Psoas muscle (tissue), 8 donors: ENCODE results near the gene TRNP1. TPM values are rescaled to one million over a fixed set of nuclear protein-coding genes. Genes with fewer than 3 reads are reported as not detected.
A peak's percentile ranks its signal among the peaks of the same experiment; 100 is the strongest.

Experiments
- ATAC-seq, 4 donors: fragments of 200-7000 bp; cut with Tn5 transposase; one replicate each; pipeline ENCODE4 v1.9.1; 2020; ENCODE audit warnings: moderate library complexity in 3 of 4, mild to moderate bottlenecking in 2 of 4
- DNase-seq, 2 donors: peaks; one replicate each; pipeline ENCODE4 v3.0.0-alpha.2; 2020
- H3K27ac ChIP-seq: fragments of 200-600 bp; one replicate; pipeline ENCODE4 v1.8.0; 2022
- H3K27me3 ChIP-seq, 3 donors: fragments of 200-600 bp in 1 of 3; one replicate each; pipeline versions ENCODE4 v1.6.1 to v1.8.0; 2013 to 2022; ENCODE audit warnings: low read length in 2 of 3, mild to moderate bottlenecking in 2 of 3, moderate library complexity in 1 of 3; ENCODE audit not compliant: insufficient read depth in 3 of 3
- H3K36me3 ChIP-seq, 2 donors: fragments of 200-600 bp in 1 of 2; one replicate each; pipeline versions ENCODE4 v1.6.1 to v1.8.0; 2013 to 2022; ENCODE audit warnings: low read depth in 1 of 2, mild to moderate bottlenecking in 1 of 2, moderate library complexity in 1 of 2; ENCODE audit not compliant: insufficient read depth in 1 of 2
- H3K4me1 ChIP-seq: fragments of 200-600 bp; one replicate; pipeline ENCODE4 v1.8.0; 2022
- H3K4me3 ChIP-seq: fragments of 200-600 bp; one replicate; pipeline ENCODE4 v1.8.0; 2022; ENCODE audit warnings: mild to moderate bottlenecking
- H3K9me3 ChIP-seq: fragments of 200-600 bp; one replicate; pipeline ENCODE4 v1.8.0; 2022
- WGBS, 3 donors: extraction: QIAGEN DNeasy Blood & Tissue Kit; methylation state at CpG; one replicate each; pipeline versions ENCODE4 v1.1.6 to v1.1.7; 2013; 5-methylcytosine and 5-hydroxymethylcytosine counted together
- intact Hi-C, 2 donors: fragments of 100-400 bp; cut with DNase I; formaldehyde crosslinking; loops; one replicate each; pipeline versions ENCODE4 v1.11.0 to v1.14.2; 2022
- polyA plus RNA-seq, 3 donors: library from polyadenylated mRNA; stranded (reverse); fragments of 200-250 nt; gene quantifications; one replicate each; pipeline ENCODE4 v1.2.3, GENCODE V29; 2013
- total RNA-seq, 4 donors: library from RNA; stranded (reverse); fragmentation: NEBNext Ultra II Directional in 2 of 4; extraction: Animal tissue kit (Norgen Biotek cat#: 25700) in 2 of 4; gene quantifications; one replicate each; pipeline versions ENCODE4 v1.2.1 to v1.2.4, GENCODE V29; 2021 to 2023
- TF ChIP-seq, protein P1 (sequence below): fragments of 200-600 bp; IDR thresholded peaks from one replicate; pipeline ENCODE4 v1.8.0; 2022; ENCODE audit warnings: antibody characterized with exemption
- donor health status: healthy with polysubstance abuse.
- donor health status: DM: no; HTN: no; CAD: no; lungs with moderate emphysema.
- donor health status: Bipolar disorder and iron deficiency.
- donor health status: healthy.
- donor health status: DM: yes; HTN: yes; CAD: no.
- donor health status: DM: no; HTN: no; CAD: no.
- donor health status: DM: no; HTN: no; CAD: no.
- donor health status: DM: yes; HTN: yes; CAD: no.

Gene TRNP1
- total and polyA plus RNA-seq, 7 donors: 0.84 to 3.8 (median 1.6) TPM

DNA sequence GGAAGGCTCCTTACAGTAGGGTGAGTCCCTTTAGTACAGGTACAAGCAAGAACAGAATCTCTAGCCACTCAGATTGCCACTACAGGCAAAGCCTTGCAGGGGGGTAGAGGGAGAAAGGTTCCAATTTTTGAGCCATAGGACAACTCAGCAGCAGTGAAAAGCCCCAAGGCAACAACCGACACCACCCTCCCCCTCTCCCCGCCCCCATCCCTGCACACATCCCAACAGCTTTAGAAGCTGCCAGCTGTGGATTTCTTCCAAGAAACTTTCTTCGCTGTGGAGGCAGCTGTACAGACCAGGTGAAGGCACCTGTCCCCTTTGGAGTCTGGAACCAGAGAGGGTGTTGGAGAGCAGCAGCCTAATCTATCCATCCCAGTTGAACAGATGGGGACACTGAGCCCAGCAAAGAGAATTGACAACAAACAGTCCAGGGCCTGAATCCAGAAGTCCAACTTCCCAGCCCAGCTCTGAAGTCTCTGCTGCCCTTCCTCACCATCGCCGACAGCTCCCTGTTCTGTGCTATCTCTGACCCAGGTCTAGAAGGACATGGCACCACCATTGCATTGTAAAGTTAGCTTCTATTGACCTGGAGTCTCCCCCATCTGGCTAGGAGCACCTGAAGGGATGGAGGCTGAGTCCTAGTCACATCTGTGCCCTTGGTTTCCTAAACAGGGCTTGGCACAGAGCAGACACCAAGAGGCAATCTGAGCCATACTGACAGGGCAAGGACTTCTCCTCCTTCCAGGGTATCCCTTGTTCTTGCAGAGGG lies 16.9 kb downstream of the TRNP1 start:
- DNase-seq: no peak
- Histone ChIP-seq H3K36me3 (no peaks in the 10 kb centered on the region), H3K27me3 (no peaks in the 10 kb centered on the region), H3K4me3 (peak overlapping the region; percentile 18), H3K27ac (no peak overlapping the region), H3K4me1 (peaks cover 9% of the 10 kb centered on the region), H3K9me3 (no peaks in the 10 kb centered on the region)
- TF ChIP-seq, protein P1, sequence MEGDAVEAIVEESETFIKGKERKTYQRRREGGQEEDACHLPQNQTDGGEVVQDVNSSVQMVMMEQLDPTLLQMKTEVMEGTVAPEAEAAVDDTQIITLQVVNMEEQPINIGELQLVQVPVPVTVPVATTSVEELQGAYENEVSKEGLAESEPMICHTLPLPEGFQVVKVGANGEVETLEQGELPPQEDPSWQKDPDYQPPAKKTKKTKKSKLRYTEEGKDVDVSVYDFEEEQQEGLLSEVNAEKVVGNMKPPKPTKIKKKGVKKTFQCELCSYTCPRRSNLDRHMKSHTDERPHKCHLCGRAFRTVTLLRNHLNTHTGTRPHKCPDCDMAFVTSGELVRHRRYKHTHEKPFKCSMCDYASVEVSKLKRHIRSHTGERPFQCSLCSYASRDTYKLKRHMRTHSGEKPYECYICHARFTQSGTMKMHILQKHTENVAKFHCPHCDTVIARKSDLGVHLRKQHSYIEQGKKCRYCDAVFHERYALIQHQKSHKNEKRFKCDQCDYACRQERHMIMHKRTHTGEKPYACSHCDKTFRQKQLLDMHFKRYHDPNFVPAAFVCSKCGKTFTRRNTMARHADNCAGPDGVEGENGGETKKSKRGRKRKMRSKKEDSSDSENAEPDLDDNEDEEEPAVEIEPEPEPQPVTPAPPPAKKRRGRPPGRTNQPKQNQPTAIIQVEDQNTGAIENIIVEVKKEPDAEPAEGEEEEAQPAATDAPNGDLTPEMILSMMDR: no peak
- 58 to 78% (median 67%) methylated on average over 5 of the region's 5 CpGs for WGBS, 3 donors
- no peak for ATAC-seq
- intact Hi-C loops: no loop called here

DNA sequence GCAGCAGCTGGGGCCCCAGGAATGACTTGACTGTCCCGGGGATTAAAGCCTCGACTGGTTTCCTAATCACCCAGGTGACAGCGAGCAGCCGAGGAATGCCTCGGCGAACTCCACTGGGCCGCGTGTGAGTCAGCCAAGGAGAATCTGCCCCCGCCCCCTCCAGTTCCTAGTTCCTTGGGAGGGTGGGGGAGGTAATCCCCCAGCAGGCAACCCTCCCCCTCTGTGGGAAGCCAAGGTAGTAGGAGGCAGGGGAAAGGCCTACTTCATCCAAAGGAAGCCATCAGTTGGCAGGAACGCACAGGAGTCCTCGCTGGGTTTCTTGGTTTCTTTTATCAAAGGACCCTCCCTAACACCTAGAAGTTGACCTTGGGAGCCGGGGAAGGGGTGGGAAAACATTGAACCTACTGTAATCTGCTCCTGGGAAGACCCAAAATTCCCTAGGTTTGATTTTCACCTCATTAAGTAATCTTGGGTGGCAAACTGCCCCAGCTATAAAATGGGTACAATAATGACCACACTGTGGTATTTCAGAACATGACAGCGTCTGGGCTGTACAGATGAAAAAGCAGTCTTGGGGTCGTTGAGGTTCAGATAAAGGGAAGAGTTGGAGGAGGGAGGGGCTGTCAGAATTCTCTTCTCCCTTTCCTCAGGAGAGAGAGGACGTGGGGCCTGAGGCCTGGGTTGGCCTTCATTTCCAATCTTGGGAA lies 17.7 kb downstream of the TRNP1 start:
- Histone ChIP-seq H3K36me3 (no peaks in the 10 kb centered on the region), H3K4me1 (peaks cover 9% of the 10 kb centered on the region), H3K4me3 (no peak overlapping the region), H3K9me3 (no peaks in the 10 kb centered on the region), H3K27ac (peak overlapping the region; percentile 21), H3K27me3 (no peaks in the 10 kb centered on the region)
- ATAC-seq (peak; percentile 7 to 43 (median 24)), DNase-seq (peak; percentile 35 to 65)
- whole genome bisulfite sequencing, 3 donors: 53 to 60% (median 54%) methylated on average over 15 of the region's 15 CpGs
- intact Hi-C loops: no loop called here
- TF ChIP-seq, protein P1: no peak

DNA sequence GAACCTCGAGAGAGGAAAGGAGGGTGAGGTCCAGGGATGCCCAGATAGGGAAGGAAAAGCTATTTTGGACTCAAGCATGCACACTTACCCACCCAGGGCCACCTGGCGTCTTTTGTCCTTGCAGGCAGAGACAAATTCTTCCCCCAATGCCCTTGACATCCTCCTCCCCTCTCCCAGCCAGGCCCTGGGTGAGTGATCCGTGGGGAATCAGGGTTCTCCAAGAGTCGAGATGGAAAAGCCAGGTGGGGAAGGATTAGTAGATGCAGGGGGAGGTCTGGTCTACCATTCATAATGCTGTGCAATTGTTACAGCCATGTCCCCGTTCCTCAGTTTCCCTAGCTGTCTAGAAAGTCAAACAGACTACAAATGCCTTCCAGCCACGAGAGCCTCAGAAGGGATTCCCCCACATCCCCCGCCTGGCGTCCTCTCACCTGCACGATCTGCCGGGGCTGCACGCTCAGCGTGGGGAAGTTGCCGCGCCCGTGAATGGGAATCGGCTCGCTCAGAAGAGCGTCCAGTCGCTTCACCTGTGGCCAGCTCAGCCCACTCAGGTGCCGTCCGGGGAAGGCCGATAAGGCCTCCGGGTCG lies 18.6 kb downstream of the TRNP1 start:
- H3K4me3 ChIP-seq: peak overlapping the region; percentile 63
- WGBS, 3 donors: 35 to 36% (median 35%) methylated on average over 22 to 24 of the region's 24 CpGs
- H3K4me1 ChIP-seq: peaks cover 9% of the 10 kb centered on the region
- no peaks in the 10 kb centered on the region for H3K27me3 ChIP-seq
- intact Hi-C loops: no loop called here
- ATAC-seq (no peak), DNase-seq (no peak)
- peak overlapping the region; percentile 50 for H3K27ac ChIP-seq
- no peaks in the 10 kb centered on the region for H3K9me3 ChIP-seq
- TF ChIP-seq, protein P1: no peak
- H3K36me3 ChIP-seq: no peaks in the 10 kb centered on the region

DNA sequence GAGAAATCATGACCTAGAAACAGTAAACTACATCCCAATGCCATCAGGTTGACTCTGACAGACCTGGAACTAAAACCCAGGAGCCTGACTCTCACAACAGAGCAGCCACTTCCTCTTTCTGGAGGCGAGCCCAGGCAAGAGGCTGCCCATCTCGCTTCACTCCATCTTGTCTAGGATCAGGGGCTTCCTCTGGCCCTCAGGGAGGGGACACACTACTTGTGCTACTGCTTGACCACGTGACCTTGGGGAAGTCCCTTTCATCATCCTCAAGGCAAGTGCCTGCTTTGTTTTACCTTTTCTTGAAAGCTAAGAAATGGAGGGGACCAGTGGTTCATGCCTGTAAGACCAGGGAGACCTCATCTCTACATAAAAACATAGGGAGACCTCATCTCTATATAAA lies 21.8 kb downstream of the TRNP1 start:
- no peaks in the 10 kb centered on the region for H3K9me3 ChIP-seq
- H3K4me3 ChIP-seq: no peak overlapping the region
- DNase-seq (no peak), ATAC-seq (no peak)
- no peaks in the 10 kb centered on the region for H3K27me3 ChIP-seq
- 41 to 63% (median 51%) methylated on average over 2 to 3 of the region's 3 CpGs for WGBS, 3 donors
- intact Hi-C loops: no loop called here
- TF ChIP-seq, protein P1: no peak
- H3K4me1 ChIP-seq: peaks cover 9% of the 10 kb centered on the region
- H3K36me3 ChIP-seq: no peaks in the 10 kb centered on the region
- no peak overlapping the region for H3K27ac ChIP-seq
